Thyroid gland (tissue), 4 donors: ENCODE data around the gene IGFN1.

ENCODE experiments used
- CTCF ChIP-seq, 6 experiments: fragments of 200-600 bp in 3 of 6; fragments of 450-650 bp in 3 of 6; sonication (generic) in 3 of 6; IDR thresholded peaks; one replicate each; pipeline ENCODE4 v1.5.1; 2016 to 2019; ENCODE audit warnings: antibody characterized with exemption in 6 of 6, mild to moderate bottlenecking in 2 of 6, inconsistent platforms in 1 of 6, moderate library complexity in 1 of 6
- POLR2A ChIP-seq, 2 donors: fragments of 450-650 bp; IDR thresholded peaks; one replicate each; pipeline ENCODE4 v1.6.1; 2017; ENCODE audit warnings: antibody characterized with exemption in 2 of 2, mild to moderate bottlenecking in 2 of 2, moderate library complexity in 1 of 2

GRCh38 chr1:201260648-201261311 is 70.2 kb downstream of the IGFN1 start:
- TF ChIP-seq CTCF (IDR thresholded peaks at IDR 0.05), result no peak
- TF ChIP-seq POLR2A (IDR thresholded peaks at IDR 0.05), result no peak
